Esophagus muscularis mucosa (tissue), 4 donors: Measurements from ENCODE around the gene PTPRT. TPM values are rescaled to one million over a fixed set of nuclear protein-coding genes. Genes with fewer than 3 reads are reported as not detected.

Experiments used
- DNase-seq: peaks from one replicate; pipeline ENCODE4 v3.0.0-alpha.2; 2017; ENCODE audit errors: extremely low spot score
- H3K27ac ChIP-seq, 4 donors: fragments of 200-600 bp; sonication (generic); replicated peaks in 1 of 4; 1 replicate in 3 of 4; 2 replicates in 1 of 4; pipeline ENCODE4 v1.5.1; 2016 to 2019; ENCODE audit warnings: mild to moderate bottlenecking in 1 of 4
- H3K27me3 ChIP-seq, 4 donors: fragments of 200-600 bp; sonication (generic); one replicate each; pipeline versions ENCODE4 v1.5.1 to v1.6.0; 2016 to 2019
- H3K36me3 ChIP-seq, 4 donors: fragments of 200-600 bp; sonication (generic); one replicate each; pipeline ENCODE4 v1.5.1; 2016 to 2019
- H3K4me1 ChIP-seq, 4 donors: fragments of 200-600 bp; sonication (generic); one replicate each; pipeline ENCODE4 v1.5.1; 2016 to 2019
- H3K4me3 ChIP-seq, 4 donors: fragments of 200-600 bp; sonication (generic); 1 replicate in 2 of 4; 2 replicates in 2 of 4; pipeline ENCODE4 v1.5.1; 2016 to 2019; ENCODE audit warnings: mild to moderate bottlenecking in 4 of 4, moderate library complexity in 1 of 4
- H3K9me3 ChIP-seq, 4 donors: fragments of 200-600 bp; sonication (generic); 1 replicate in 3 of 4; 2 replicates in 1 of 4; pipeline ENCODE4 v1.5.1; 2016 to 2019
- CTCF ChIP-seq, 3 experiments: fragments of 200-600 bp in 2 of 3; fragments of 450-650 bp in 1 of 3; sonication (generic) in 2 of 3; IDR thresholded peaks; one replicate each; pipeline ENCODE4 v1.5.1; 2017 to 2019; ENCODE audit warnings: antibody characterized with exemption in 3 of 3, mild to moderate bottlenecking in 2 of 3, moderate library complexity in 1 of 3
- EP300 ChIP-seq: sonication (generic); formaldehyde crosslinking; IDR thresholded peaks from one replicate; pipeline ENCODE4 v1.6.1; 2017; ENCODE audit warnings: antibody characterized with exemption
- POLR2A ChIP-seq: fragments of 450-650 bp; IDR thresholded peaks from one replicate; pipeline ENCODE4 v1.6.1; 2017; ENCODE audit warnings: antibody characterized with exemption, moderate library complexity, mild to moderate bottlenecking, low read depth
- POLR2AphosphoS5 ChIP-seq, 2 donors: sonication (generic); formaldehyde crosslinking; IDR thresholded peaks; one replicate each; pipeline ENCODE4 v1.6.1; 2017; ENCODE audit warnings: antibody characterized with exemption in 2 of 2
- WGBS: methylation state at CpG from one replicate; pipeline ENCODE4 v1.1.5; 2018; 5-methylcytosine and 5-hydroxymethylcytosine counted together
- intact Hi-C: fragments of 100-400 bp; cut with DNase I; formaldehyde crosslinking; loops from one replicate; pipeline ENCODE4 v1.15.1; 2023
- total RNA-seq, 4 donors: library from RNA; depleted of rRNA; stranded (reverse); fragments of >200 nt; gene quantifications; one replicate each; pipeline versions ENCODE4 v1.1.0 to v1.2.1, GENCODE V29; 2016

PTPRT gene
- total RNA-seq, 4 donors from 2014 or later, result 0.06 to 0.39 TPM; not detected in 2

- no peaks in the 10 kb centered on the region for H3K27me3 ChIP-seq
- intact Hi-C loops, result no loop called here
- no peak overlapping the region for H3K4me3 ChIP-seq
- DNase-seq, result no peak
- no peaks in the 10 kb centered on the region for H3K36me3 ChIP-seq
- H3K9me3 ChIP-seq, result no peaks in the 10 kb centered on the region
- no peak for TF ChIP-seq POLR2AphosphoS5 (IDR thresholded peaks at IDR 0.05)
- TF ChIP-seq POLR2A, result no peak
- TF ChIP-seq EP300, result no peak
- no peak for TF ChIP-seq CTCF (IDR thresholded peaks at IDR 0.05)
- H3K4me1 ChIP-seq, result no peaks in the 10 kb centered on the region
- H3K27ac ChIP-seq, result no peak overlapping the region
- 61% methylated on average over 4 of the region's 4 CpGs for WGBS
These were observed 998.4 kb downstream of the PTPRT start for GRCh38 chr20:42191140-42191860.

- no peak for DNase-seq
- Histone ChIP-seq H3K27ac (no peak overlapping the region), H3K9me3 (no peaks in the 10 kb centered on the region), H3K27me3 (no peaks in the 10 kb centered on the region), H3K36me3 (no peaks in the 10 kb centered on the region), H3K4me1 (no peaks in the 10 kb centered on the region), H3K4me3 (no peak overlapping the region)
- WGBS, result 71% methylated on average over 3 of the region's 3 CpGs
- TF ChIP-seq CTCF (IDR thresholded peaks at IDR 0.05) (no peak), POLR2A (no peak), EP300 (no peak), POLR2AphosphoS5 (IDR thresholded peaks at IDR 0.05) (no peak)
- intact Hi-C loops, result no loop called here
These were observed 999.6 kb downstream of the PTPRT start for GRCh38 chr20:42190084-42190483.

- DNase-seq, result no peak
- Histone ChIP-seq H3K27ac (no peak overlapping the region), H3K9me3 (no peaks in the 10 kb centered on the region), H3K4me1 (no peaks in the 10 kb centered on the region), H3K36me3 (no peaks in the 10 kb centered on the region), H3K27me3 (no peaks in the 10 kb centered on the region), H3K4me3 (no peak overlapping the region)
- intact Hi-C loops, result no loop called here
- 56% methylated on average over 3 of the region's 3 CpGs for WGBS
- TF ChIP-seq CTCF (IDR thresholded peaks at IDR 0.05) (no peak), EP300 (no peak), POLR2A (no peak), POLR2AphosphoS5 (IDR thresholded peaks at IDR 0.05) (no peak)
These were observed 1003.4 kb downstream of the PTPRT start for GRCh38 chr20:42186337-42186736.

- no peaks in the 10 kb centered on the region for H3K9me3 ChIP-seq
- no peak overlapping the region for H3K4me3 ChIP-seq
- H3K27ac ChIP-seq, result no peak overlapping the region
- H3K4me1 ChIP-seq, result no peaks in the 10 kb centered on the region
- DNase-seq, result no peak
- no peak for TF ChIP-seq POLR2AphosphoS5 (IDR thresholded peaks at IDR 0.05)
- TF ChIP-seq CTCF (IDR thresholded peaks at IDR 0.05), result no peak
- no peak for TF ChIP-seq EP300
- TF ChIP-seq POLR2A, result no peak
- intact Hi-C loops, result no loop called here
- 43% methylated on average over 4 of the region's 4 CpGs for WGBS
- peaks cover 0 to under 1% (median 0%) of the 10 kb centered on the region in 4 donors for H3K27me3 ChIP-seq
- no peaks in the 10 kb centered on the region for H3K36me3 ChIP-seq
These were observed 1006.6 kb downstream of the PTPRT start for GRCh38 chr20:42183147-42183546.

- intact Hi-C loops, result no loop called here
- H3K9me3 ChIP-seq, result no peaks in the 10 kb centered on the region
- no peak overlapping the region for H3K4me3 ChIP-seq
- no peaks in the 10 kb centered on the region for H3K4me1 ChIP-seq
- no peaks in the 10 kb centered on the region for H3K36me3 ChIP-seq
- no peak for TF ChIP-seq EP300
- TF ChIP-seq POLR2AphosphoS5 (IDR thresholded peaks at IDR 0.05), result no peak
- TF ChIP-seq CTCF (IDR thresholded peaks at IDR 0.05), result no peak
- TF ChIP-seq POLR2A, result no peak
- no peak for DNase-seq
- H3K27ac ChIP-seq, result no peak overlapping the region
- H3K27me3 ChIP-seq, result peaks cover 0 to 13% (median 0%) of the 10 kb centered on the region in 4 donors
These were observed 1008.6 kb downstream of the PTPRT start for GRCh38 chr20:42181064-42181463.
